Endodermal cell (in vitro differentiated cells): ENCODE results near the gene ODR4. TPM values are rescaled to one million over a fixed set of nuclear protein-coding genes. Genes with fewer than 3 reads are reported as not detected.
"Not testable (repeated sequence)": the region's sequence is repeated elsewhere in the genome, so short reads cannot be mapped to it uniquely, and the experiment has no call there.

ENCODE experiments used
- DNase-seq: peaks from one replicate; pipeline ENCODE4 v3.0.0-alpha.2; 2017
- H3K27ac ChIP-seq: 2 replicates; pipeline ENCODE4 v1.5.1; 2013; ENCODE audit warnings: mild to moderate bottlenecking, low read depth, low read length, moderate library complexity
- H3K27me3 ChIP-seq: 2 replicates; pipeline ENCODE4 v1.6.1; 2013; ENCODE audit warnings: mild to moderate bottlenecking, low read length, moderate library complexity; ENCODE audit not compliant: insufficient read depth, control insufficient read depth, poor library complexity, severe bottlenecking
- H3K36me3 ChIP-seq: 2 replicates; pipeline ENCODE4 v1.7.0; 2013; ENCODE audit warnings: mild to moderate bottlenecking, low read length, moderate library complexity; ENCODE audit not compliant: control insufficient read depth, insufficient read depth
- H3K4me1 ChIP-seq: one replicate; pipeline ENCODE4 v1.7.0; 2013; ENCODE audit warnings: low read length; ENCODE audit not compliant: control insufficient read depth, insufficient read depth
- H3K4me3 ChIP-seq: 2 replicates; pipeline ENCODE4 v1.5.1; 2013; ENCODE audit warnings: mild to moderate bottlenecking, low read length, moderate library complexity
- H3K9ac ChIP-seq: 2 replicates; pipeline ENCODE4 v1.6.1; 2013; ENCODE audit warnings: mild to moderate bottlenecking, low read length, moderate library complexity; ENCODE audit not compliant: poor library complexity, severe bottlenecking; ENCODE audit errors: extremely low read depth
- H3K9me3 ChIP-seq: 2 replicates; pipeline ENCODE4 v1.6.1; 2013; ENCODE audit warnings: mild to moderate bottlenecking, low read length, moderate library complexity; ENCODE audit not compliant: control insufficient read depth
- H3K27ac Mint-ChIP-seq: 2 replicates; pipeline ENCODE4 v1.8.0; 2020; ENCODE audit warnings: mixed read lengths
- H3K27me3 Mint-ChIP-seq: 2 replicates; pipeline ENCODE4 v1.8.0; 2021; ENCODE audit warnings: mild to moderate bottlenecking, mixed read lengths; ENCODE audit not compliant: insufficient read depth
- H3K36me3 Mint-ChIP-seq: 2 replicates; pipeline ENCODE4 v1.8.0; 2020; ENCODE audit warnings: low read depth, mixed read lengths
- H3K4me1 Mint-ChIP-seq: 2 replicates; pipeline ENCODE4 v1.8.0; 2020; ENCODE audit warnings: mixed read lengths
- H3K4me3 Mint-ChIP-seq: 2 replicates; pipeline ENCODE4 v1.8.0; 2020; ENCODE audit warnings: mild to moderate bottlenecking, moderate library complexity, mixed read lengths
- H3K9me3 Mint-ChIP-seq: 2 replicates; pipeline ENCODE4 v1.8.0; 2020; ENCODE audit warnings: mild to moderate bottlenecking, mixed read lengths
- CTCF ChIP-seq: fragments of 200-600 bp; sonication (generic); conservative IDR thresholded peaks from 2 replicates; pipeline ENCODE4 v1.5.0; 2021; ENCODE audit warnings: antibody characterized with exemption, mild to moderate bottlenecking
- WGBS, 2 experiments: methylation state at CpG; one replicate each; pipeline versions ENCODE4 v1.1.5 to v1.1.7; 2013; ENCODE audit warnings: missing lambda C conversion rate in 2 of 2, mixed read lengths in 1 of 2; ENCODE audit not compliant: insufficient coverage in 1 of 2, insufficient read length in 1 of 2; 5-methylcytosine and 5-hydroxymethylcytosine counted together
- total RNA-seq, 2 donors: library from RNA; stranded (reverse); fragmentation: NEBNext Ultra II Directional in 1 of 2; extraction: Animal tissue kit (Norgen Biotek cat#: 25700) in 1 of 2; gene quantifications; 2 replicates in 1 of 2; 3 replicates in 1 of 2; pipeline ENCODE4 v1.2.1, GENCODE V29; 2021

The ODR4 gene
- total RNA-seq, 2 donors from 2014 or later: 20.8 to 22.5 TPM

- DNase-seq: peak; percentile 84
Measured at GRCh38 chr1:186463511-186463910, 87.9 kb downstream of the ODR4 start.

GRCh38 chr1:186463926-186464325, 88.3 kb downstream of the ODR4 start:
- no peaks in the 10 kb centered on the region for H3K9me3 ChIP-seq
- H3K27me3 ChIP-seq: no peaks in the 10 kb centered on the region
- no peak overlapping the region for H3K27ac ChIP-seq
- H3K36me3 ChIP-seq: no peaks in the 10 kb centered on the region
- H3K4me3 Mint-ChIP-seq: no peak overlapping the region
- peaks cover 2% of the 10 kb centered on the region for H3K9me3 Mint-ChIP-seq
- H3K4me3 ChIP-seq: peak overlapping the region; percentile 28
- no peaks in the 10 kb centered on the region for H3K36me3 Mint-ChIP-seq
- H3K27ac Mint-ChIP-seq: no peak overlapping the region
- no peak for TF ChIP-seq CTCF
- peaks cover 15% of the 10 kb centered on the region for H3K4me1 Mint-ChIP-seq
- WGBS, 2 experiments: 90 to 100% methylated on average over 1 to 3 of the region's 3 CpGs
- DNase-seq: no peak
- H3K27me3 Mint-ChIP-seq: peaks cover 9% of the 10 kb centered on the region
- peaks cover 12% of the 10 kb centered on the region for H3K4me1 ChIP-seq
- no peak overlapping the region for H3K9ac ChIP-seq

More at GRCh38 chr1:186463511-186463910, 87.9 kb downstream of the ODR4 start:
- Mint-ChIP-seq H3K9me3 (peaks cover 2% of the 10 kb centered on the region), H3K36me3 (no peaks in the 10 kb centered on the region), H3K27me3 (peaks cover 9% of the 10 kb centered on the region), H3K27ac (peak overlapping the region; percentile 75), H3K4me3 (no peak overlapping the region), H3K4me1 (peaks cover 15% of the 10 kb centered on the region)
- no peak for TF ChIP-seq CTCF
- Histone ChIP-seq H3K9me3 (no peaks in the 10 kb centered on the region), H3K36me3 (no peaks in the 10 kb centered on the region), H3K9ac (no peak overlapping the region), H3K27ac (no peak overlapping the region), H3K27me3 (no peaks in the 10 kb centered on the region), H3K4me1 (peaks cover 12% of the 10 kb centered on the region), H3K4me3 (peak overlapping the region; percentile 58)
- 38 to 42% methylated on average over 4 to 5 of the region's 5 CpGs for WGBS, 2 experiments

- not testable (repeated sequence) for H3K36me3 ChIP-seq, H3K4me3 ChIP-seq, H3K27me3 Mint-ChIP-seq, H3K36me3 Mint-ChIP-seq, H3K27me3 ChIP-seq, H3K4me3 Mint-ChIP-seq, H3K27ac Mint-ChIP-seq, H3K9ac ChIP-seq, H3K27ac ChIP-seq, DNase-seq, H3K9me3 ChIP-seq, H3K9me3 Mint-ChIP-seq
- H3K4me1 ChIP-seq: peaks cover 12% of the 10 kb centered on the region
- H3K4me1 Mint-ChIP-seq: peaks cover 15% of the 10 kb centered on the region
Measured at GRCh38 chr1:186465491-186465890, 89.9 kb downstream of the ODR4 start.

GRCh38 chr1:186465946-186466345, 90.3 kb downstream of the ODR4 start:
- Histone ChIP-seq H3K27ac (no peak overlapping the region), H3K4me3 (no peak overlapping the region), H3K9me3 (no peaks in the 10 kb centered on the region), H3K27me3 (no peaks in the 10 kb centered on the region), H3K9ac (no peak overlapping the region), H3K36me3 (no peaks in the 10 kb centered on the region), H3K4me1 (peaks cover 12% of the 10 kb centered on the region)
- no peak for TF ChIP-seq CTCF
- Mint-ChIP-seq H3K4me3 (no peak overlapping the region), H3K4me1 (peaks cover 15% of the 10 kb centered on the region), H3K27me3 (peaks cover 9% of the 10 kb centered on the region), H3K9me3 (peaks cover 2% of the 10 kb centered on the region), H3K36me3 (no peaks in the 10 kb centered on the region), H3K27ac (no peak overlapping the region)
- 80 to 97% methylated on average over 1 to 2 of the region's 2 CpGs for WGBS, 2 experiments
- DNase-seq: no peak
